GM19324 (cell line): ENCODE results near the gene CSHL1.

Experiments
- ATAC-seq: cut with Tn5 transposase; IDR thresholded peaks from one replicate; pipeline ENCODE4 v1.9.1; 2021; ENCODE audit warnings: mild to moderate bottlenecking, moderate library complexity; ENCODE audit not compliant: unreplicated experiment, low FRiP score

Gene CSHL1

GRCh38 chr17:63911041-63911635 lies at the start of gene CSHL1:
Gene CSHL1 (minus strand): TSS chr17:63911258. CDS start chr17:63911196, 62 bp downstream.
- no peak for ATAC-seq

- ATAC-seq, result no peak
These were observed 49.4 kb upstream of the CSHL1 start for GRCh38 chr17:63960430-63960829.

GRCh38 chr17:63960006-63960405 lies 48.9 kb upstream of the CSHL1 start:
- no peak for ATAC-seq

- ATAC-seq, result no peak
These were observed 45.4 kb upstream of the CSHL1 start for GRCh38 chr17:63956296-63956920.

- no peak for ATAC-seq
These were observed 44.7 kb upstream of the CSHL1 start for GRCh38 chr17:63955791-63956190.

GRCh38 chr17:63955232-63955631 lies 44.2 kb upstream of the CSHL1 start:
- ATAC-seq, result no peak

GRCh38 chr17:63954402-63955063 lies 43.5 kb upstream of the CSHL1 start:
- ATAC-seq, result no peak

GRCh38 chr17:63950940-63951907 lies 40.2 kb upstream of the CSHL1 start:
- no peak for ATAC-seq

- no peak for ATAC-seq
These were observed 38.7 kb upstream of the CSHL1 start for GRCh38 chr17:63949576-63950250.

GRCh38 chr17:63948521-63948920 lies 37.5 kb upstream of the CSHL1 start:
- no peak for ATAC-seq

- ATAC-seq, result no peak
These were observed 36.8 kb upstream of the CSHL1 start for GRCh38 chr17:63947711-63948330.

GRCh38 chr17:63946440-63947363 lies 35.6 kb upstream of the CSHL1 start:
- ATAC-seq, result no peak

- no peak for ATAC-seq
These were observed 34.9 kb upstream of the CSHL1 start for GRCh38 chr17:63945784-63946439.

- no peak for ATAC-seq
These were observed 33.9 kb upstream of the CSHL1 start for GRCh38 chr17:63944736-63945499.

- ATAC-seq, result no peak
These were observed 32.7 kb upstream of the CSHL1 start for GRCh38 chr17:63943745-63944144.

GRCh38 chr17:63942309-63942985 lies 31.4 kb upstream of the CSHL1 start:
- no peak for ATAC-seq

- ATAC-seq, result no peak
These were observed 30.7 kb upstream of the CSHL1 start for GRCh38 chr17:63941751-63942150.
